ENCODE results near the gene ACOXL.

The ACOXL gene

DNA sequence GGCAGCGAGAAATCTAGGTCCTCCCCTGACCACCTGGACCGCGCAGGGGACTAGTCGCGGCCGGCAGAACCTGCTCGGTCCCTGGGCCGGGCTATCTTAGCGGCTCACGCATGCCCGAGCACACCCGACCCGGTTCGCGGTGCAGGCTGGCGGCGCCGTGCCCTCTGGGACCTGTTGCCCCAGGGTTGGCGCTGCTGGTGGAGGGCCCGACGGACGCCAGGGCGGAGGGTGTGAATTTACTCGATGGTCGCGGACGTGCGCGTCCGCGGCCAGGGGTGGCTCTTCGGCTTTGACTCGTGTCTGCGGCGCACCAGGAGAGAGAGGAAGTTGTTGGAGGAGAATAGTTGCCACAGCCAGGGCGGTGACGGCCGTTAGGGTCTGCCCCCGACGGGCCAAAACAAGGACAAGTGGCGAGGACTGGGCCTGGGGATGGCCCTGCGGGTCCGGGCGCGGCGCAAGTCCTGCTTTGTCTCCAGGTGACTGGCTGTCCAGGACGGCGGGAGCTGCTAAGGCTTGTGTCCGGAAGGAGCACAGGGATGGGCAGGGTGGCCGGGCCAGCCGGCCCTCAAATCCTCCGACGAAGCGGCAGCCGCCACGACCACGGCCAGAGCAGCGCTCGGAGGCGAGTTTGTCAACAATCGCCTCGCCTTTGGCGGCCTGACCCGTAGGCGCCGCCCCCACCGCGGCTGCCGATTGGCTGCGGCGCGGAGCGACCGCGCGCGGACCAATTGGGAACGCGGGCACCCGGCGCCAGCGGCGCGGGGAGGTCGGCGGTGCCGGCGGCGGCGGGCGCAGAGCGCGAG, 389.7 kb downstream of the ACOXL start:
- H3K9me3 ChIP-seq (ENCODE audit: control insufficient read depth, insufficient read depth, low read depth, low read length), result no peaks in the 10 kb centered on the region
- peak overlapping the region; percentile 92 for H3K27ac ChIP-seq (ENCODE audit: extremely low read depth, low read depth, low read length)
- peak overlapping the region; percentile 86 for H3K4me3 ChIP-seq (ENCODE audit: low read depth, low read length)
- ChIA-PET CTCF (interaction anchor here (1.3 kb wide), 1 partner anchor 310 kb away, joined by 3 read pairs; no protein-coding TSS in a partner anchor), POLR2A (interaction anchor here (0.9 to 2.0 kb wide), 3 partner anchors 11 to 66 kb away, joined by 3 to 4 read pairs (median 4); no protein-coding TSS in a partner anchor)
- peaks cover 20 to 34% of the 10 kb centered on the region in 2 experiments for H3K36me3 ChIP-seq (ENCODE audit: control insufficient read depth in 2 of 2, insufficient read depth in 1 of 2, low read length in 2 of 2)
- peaks cover 16% of the 10 kb centered on the region; the same call in 1 of the 2 replicates for H3K4me1 ChIP-seq (ENCODE audit: control insufficient read depth, insufficient read depth, low read length)
- TF ChIP-seq, protein P1, sequence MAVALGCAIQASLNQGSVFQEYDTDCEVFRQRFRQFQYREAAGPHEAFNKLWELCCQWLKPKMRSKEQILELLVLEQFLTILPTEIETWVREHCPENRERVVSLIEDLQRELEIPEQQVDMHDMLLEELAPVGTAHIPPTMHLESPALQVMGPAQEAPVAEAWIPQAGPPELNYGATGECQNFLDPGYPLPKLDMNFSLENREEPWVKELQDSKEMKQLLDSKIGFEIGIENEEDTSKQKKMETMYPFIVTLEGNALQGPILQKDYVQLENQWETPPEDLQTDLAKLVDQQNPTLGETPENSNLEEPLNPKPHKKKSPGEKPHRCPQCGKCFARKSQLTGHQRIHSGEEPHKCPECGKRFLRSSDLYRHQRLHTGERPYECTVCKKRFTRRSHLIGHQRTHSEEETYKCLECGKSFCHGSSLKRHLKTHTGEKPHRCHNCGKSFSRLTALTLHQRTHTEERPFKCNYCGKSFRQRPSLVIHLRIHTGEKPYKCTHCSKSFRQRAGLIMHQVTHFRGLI (tag by site-specific recombination; IDR thresholded peaks at IDR 0.05), result no peak
- TF ChIP-seq ZNF521 (tag by site-specific recombination; IDR thresholded peaks at IDR 0.05), result no peak
- no peak for TF ChIP-seq GLI4 (tag by site-specific recombination; IDR thresholded peaks at IDR 0.05)
- no peak for TF ChIP-seq YY1 (tag by site-specific recombination; IDR thresholded peaks at IDR 0.05)
- peak; percentile 77; the same call in 1 of the 2 replicates for TF ChIP-seq ZNF777 (tag by site-specific recombination; IDR thresholded peaks at IDR 0.05; ENCODE audit: borderline replicate concordance)
- no peak; the same call in 1 of the 2 replicates for TF ChIP-seq SP3 (tag by site-specific recombination; IDR thresholded peaks at IDR 0.05)
- no peak for TF ChIP-seq MZF1 (tag by site-specific recombination; IDR thresholded peaks at IDR 0.05; ENCODE audit: borderline replicate concordance)
- no peak for TF ChIP-seq ZBTB8A (tag by site-specific recombination; IDR thresholded peaks at IDR 0.05)
- TF ChIP-seq ZNF280C (tag by site-specific recombination; IDR thresholded peaks at IDR 0.05), result no peak
- TF ChIP-seq ZNF366 (tag by site-specific recombination; conservative IDR thresholded peaks at IDR 0.05), result no peak
- no peak for TF ChIP-seq ZNF837 (tag by site-specific recombination; IDR thresholded peaks at IDR 0.05)
- TF ChIP-seq CTCF (tag by site-specific recombination; IDR thresholded peaks at IDR 0.05), result no peak; the same call in 1 of the 2 replicates
- TF ChIP-seq ZXDB (tag by site-specific recombination; IDR thresholded peaks at IDR 0.05), result no peak; the same call in none of the 2 replicates
- no peak for TF ChIP-seq ZSCAN23 (tag by site-specific recombination; IDR thresholded peaks at IDR 0.05)
- TF ChIP-seq ZNF350 (tag by site-specific recombination; IDR thresholded peaks at IDR 0.05), result no peak
- 0 out of 2 replicates have a peak, but pooled peaks have one; percentile 3 for TF ChIP-seq GLIS1 (tag by site-specific recombination; IDR thresholded peaks at IDR 0.05)
- no peak for TF ChIP-seq ZNF433 (tag by site-specific recombination; IDR thresholded peaks at IDR 0.05; ENCODE audit: low read depth)
- TF ChIP-seq, protein P2, sequence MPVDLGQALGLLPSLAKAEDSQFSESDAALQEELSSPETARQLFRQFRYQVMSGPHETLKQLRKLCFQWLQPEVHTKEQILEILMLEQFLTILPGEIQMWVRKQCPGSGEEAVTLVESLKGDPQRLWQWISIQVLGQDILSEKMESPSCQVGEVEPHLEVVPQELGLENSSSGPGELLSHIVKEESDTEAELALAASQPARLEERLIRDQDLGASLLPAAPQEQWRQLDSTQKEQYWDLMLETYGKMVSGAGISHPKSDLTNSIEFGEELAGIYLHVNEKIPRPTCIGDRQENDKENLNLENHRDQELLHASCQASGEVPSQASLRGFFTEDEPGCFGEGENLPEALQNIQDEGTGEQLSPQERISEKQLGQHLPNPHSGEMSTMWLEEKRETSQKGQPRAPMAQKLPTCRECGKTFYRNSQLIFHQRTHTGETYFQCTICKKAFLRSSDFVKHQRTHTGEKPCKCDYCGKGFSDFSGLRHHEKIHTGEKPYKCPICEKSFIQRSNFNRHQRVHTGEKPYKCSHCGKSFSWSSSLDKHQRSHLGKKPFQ (tag by site-specific recombination; IDR thresholded peaks at IDR 0.05), result no peak
- TF ChIP-seq ZNF792 (tag by site-specific recombination; IDR thresholded peaks at IDR 0.05), result no peak
- TF ChIP-seq ZBTB10 (tag by site-specific recombination; IDR thresholded peaks at IDR 0.05), result no peak
- no peak for TF ChIP-seq ZNF202 (tag by site-specific recombination; IDR thresholded peaks at IDR 0.05; ENCODE audit: borderline replicate concordance)
- TF ChIP-seq, protein P3, sequence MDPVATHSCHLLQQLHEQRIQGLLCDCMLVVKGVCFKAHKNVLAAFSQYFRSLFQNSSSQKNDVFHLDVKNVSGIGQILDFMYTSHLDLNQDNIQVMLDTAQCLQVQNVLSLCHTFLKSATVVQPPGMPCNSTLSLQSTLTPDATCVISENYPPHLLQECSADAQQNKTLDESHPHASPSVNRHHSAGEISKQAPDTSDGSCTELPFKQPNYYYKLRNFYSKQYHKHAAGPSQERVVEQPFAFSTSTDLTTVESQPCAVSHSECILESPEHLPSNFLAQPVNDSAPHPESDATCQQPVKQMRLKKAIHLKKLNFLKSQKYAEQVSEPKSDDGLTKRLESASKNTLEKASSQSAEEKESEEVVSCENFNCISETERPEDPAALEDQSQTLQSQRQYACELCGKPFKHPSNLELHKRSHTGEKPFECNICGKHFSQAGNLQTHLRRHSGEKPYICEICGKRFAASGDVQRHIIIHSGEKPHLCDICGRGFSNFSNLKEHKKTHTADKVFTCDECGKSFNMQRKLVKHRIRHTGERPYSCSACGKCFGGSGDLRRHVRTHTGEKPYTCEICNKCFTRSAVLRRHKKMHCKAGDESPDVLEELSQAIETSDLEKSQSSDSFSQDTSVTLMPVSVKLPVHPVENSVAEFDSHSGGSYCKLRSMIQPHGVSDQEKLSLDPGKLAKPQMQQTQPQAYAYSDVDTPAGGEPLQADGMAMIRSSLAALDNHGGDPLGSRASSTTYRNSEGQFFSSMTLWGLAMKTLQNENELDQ (tag by site-specific recombination; IDR thresholded peaks at IDR 0.05; ENCODE audit: low read depth), result no peak
- TF ChIP-seq ZNF660 (tag by site-specific recombination; IDR thresholded peaks at IDR 0.05), result no peak
- no peak for TF ChIP-seq ZNF37A (tag by site-specific recombination; IDR thresholded peaks at IDR 0.05)
- no peak for TF ChIP-seq ZNF174 (tag by site-specific recombination; IDR thresholded peaks at IDR 0.05)

Measured in HEK293 (cell line).